AG04449 (cell line): ENCODE measurements around the gene USP40.

Source experiments
- CTCF ChIA-PET: fragments of 350-600 bp; formaldehyde crosslinking; extraction: SDS; loops from one replicate; lab custom pipeline; 2021; ENCODE audit warnings: antibody characterized with exemption; lab: Yijun Ruan, JAX
- POLR2A ChIA-PET: fragments of 400-600, 350-600 bp; formaldehyde crosslinking; extraction: SDS; loops from one replicate; lab custom pipeline; 2020; ENCODE audit warnings: antibody characterized with exemption, inconsistent platforms; lab: Yijun Ruan, JAX
- DNase-seq: peaks from one replicate; pipeline ENCODE4 v3.0.0-alpha.2; 2010; ENCODE audit warnings: low read depth, low spot score
- H3K4me3 ChIP-seq: 2 replicates; pipeline ENCODE4 v1.5.1; 2011; ENCODE audit warnings: low read depth, mild to moderate bottlenecking, control low read depth, low read length
- TF ChIP-seq, protein P1 (sequence below): IDR thresholded peaks from one replicate; pipeline ENCODE4 v1.5.1; 2011; ENCODE audit warnings: mild to moderate bottlenecking, moderate library complexity, low read length, control low read depth, inconsistent platforms; ENCODE audit not compliant: insufficient read depth; ENCODE audit errors: missing control alignments

Gene USP40, protein sequence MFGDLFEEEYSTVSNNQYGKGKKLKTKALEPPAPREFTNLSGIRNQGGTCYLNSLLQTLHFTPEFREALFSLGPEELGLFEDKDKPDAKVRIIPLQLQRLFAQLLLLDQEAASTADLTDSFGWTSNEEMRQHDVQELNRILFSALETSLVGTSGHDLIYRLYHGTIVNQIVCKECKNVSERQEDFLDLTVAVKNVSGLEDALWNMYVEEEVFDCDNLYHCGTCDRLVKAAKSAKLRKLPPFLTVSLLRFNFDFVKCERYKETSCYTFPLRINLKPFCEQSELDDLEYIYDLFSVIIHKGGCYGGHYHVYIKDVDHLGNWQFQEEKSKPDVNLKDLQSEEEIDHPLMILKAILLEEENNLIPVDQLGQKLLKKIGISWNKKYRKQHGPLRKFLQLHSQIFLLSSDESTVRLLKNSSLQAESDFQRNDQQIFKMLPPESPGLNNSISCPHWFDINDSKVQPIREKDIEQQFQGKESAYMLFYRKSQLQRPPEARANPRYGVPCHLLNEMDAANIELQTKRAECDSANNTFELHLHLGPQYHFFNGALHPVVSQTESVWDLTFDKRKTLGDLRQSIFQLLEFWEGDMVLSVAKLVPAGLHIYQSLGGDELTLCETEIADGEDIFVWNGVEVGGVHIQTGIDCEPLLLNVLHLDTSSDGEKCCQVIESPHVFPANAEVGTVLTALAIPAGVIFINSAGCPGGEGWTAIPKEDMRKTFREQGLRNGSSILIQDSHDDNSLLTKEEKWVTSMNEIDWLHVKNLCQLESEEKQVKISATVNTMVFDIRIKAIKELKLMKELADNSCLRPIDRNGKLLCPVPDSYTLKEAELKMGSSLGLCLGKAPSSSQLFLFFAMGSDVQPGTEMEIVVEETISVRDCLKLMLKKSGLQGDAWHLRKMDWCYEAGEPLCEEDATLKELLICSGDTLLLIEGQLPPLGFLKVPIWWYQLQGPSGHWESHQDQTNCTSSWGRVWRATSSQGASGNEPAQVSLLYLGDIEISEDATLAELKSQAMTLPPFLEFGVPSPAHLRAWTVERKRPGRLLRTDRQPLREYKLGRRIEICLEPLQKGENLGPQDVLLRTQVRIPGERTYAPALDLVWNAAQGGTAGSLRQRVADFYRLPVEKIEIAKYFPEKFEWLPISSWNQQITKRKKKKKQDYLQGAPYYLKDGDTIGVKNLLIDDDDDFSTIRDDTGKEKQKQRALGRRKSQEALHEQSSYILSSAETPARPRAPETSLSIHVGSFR

DNA sequence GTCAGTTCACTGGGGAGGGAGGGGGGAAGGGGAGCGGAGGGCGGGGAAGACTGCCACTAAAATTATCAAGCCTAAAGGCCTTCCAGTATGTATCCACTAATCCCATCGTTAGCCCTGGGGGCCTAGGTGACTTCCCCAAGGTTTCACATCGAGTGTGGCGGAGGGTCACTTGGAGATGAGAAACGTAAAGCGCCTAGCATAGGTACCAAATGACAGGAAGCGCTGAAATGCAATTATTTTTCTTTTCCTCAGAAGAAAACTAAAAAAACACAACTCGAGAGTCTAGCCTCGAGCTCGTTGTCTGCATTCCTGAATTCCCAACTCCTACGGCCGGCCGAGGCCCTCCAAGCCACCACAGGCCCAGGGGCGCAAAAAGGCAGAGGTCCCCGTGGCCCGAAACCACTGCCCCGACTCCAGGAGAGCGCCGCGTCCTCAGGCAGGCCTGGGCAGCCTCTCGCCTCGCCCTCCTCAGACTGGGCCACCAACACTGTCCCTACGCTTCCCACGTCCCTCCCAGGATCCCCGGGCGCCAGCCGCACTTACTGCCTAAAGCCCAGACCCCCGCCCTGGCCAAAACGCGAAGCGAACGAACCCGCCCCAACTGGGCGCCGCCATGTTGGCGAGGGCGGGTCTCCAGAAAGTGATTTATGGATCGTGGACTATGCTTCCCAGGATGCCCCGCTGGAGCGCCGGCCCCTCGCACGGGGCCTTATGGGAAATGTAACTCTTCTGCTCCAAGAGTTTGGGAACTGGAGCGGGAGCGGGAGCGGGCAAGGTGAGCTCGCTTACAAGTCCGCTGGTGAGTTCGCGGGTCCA lies at the start of gene USP40:
USP40 (minus strand) TSS at position 642 of the 816 bp plus-strand sequence. CDS start 1,228 bp downstream, outside the sequence.
- H3K4me3 ChIP-seq: peak within 1 kb of the TSS; percentile 97
- peak; percentile 68 for DNase-seq
- CTCF ChIA-PET: interaction anchor here (0.6 kb wide), 1 partner anchor 82 kb away, joined by 3 read pairs; no protein-coding TSS in a partner anchor
- TF ChIP-seq, protein P1, sequence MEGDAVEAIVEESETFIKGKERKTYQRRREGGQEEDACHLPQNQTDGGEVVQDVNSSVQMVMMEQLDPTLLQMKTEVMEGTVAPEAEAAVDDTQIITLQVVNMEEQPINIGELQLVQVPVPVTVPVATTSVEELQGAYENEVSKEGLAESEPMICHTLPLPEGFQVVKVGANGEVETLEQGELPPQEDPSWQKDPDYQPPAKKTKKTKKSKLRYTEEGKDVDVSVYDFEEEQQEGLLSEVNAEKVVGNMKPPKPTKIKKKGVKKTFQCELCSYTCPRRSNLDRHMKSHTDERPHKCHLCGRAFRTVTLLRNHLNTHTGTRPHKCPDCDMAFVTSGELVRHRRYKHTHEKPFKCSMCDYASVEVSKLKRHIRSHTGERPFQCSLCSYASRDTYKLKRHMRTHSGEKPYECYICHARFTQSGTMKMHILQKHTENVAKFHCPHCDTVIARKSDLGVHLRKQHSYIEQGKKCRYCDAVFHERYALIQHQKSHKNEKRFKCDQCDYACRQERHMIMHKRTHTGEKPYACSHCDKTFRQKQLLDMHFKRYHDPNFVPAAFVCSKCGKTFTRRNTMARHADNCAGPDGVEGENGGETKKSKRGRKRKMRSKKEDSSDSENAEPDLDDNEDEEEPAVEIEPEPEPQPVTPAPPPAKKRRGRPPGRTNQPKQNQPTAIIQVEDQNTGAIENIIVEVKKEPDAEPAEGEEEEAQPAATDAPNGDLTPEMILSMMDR: no peak
- POLR2A ChIA-PET: interaction anchor here (0.6 kb wide), 1 partner anchor 18 kb away, joined by 3 read pairs; no protein-coding TSS in a partner anchor

DNA sequence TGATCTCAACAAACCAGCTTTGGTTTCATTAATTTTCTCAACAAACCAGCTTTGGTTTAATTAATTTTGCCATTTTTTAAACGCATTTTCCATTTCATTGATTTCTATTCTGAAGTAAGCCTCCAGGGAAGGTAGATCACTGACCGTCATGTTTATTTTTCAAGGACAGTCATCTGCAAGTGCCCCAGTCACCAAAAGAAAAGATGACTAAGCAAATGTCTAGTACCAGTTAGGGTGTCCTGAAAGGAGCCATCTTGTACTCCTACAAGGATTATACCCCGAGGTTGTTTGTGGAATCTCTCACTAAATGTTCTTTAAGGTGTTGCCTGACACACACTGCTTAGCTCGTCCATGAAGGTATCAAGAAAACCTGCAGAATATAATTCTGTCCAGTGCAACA lies 44.7 kb upstream of the USP40 start:
- CTCF ChIA-PET: no interaction called here
- TF ChIP-seq, protein P1: no peak
- POLR2A ChIA-PET: no interaction called here
- no peak overlapping the region for H3K4me3 ChIP-seq
- DNase-seq: no peak

DNA sequence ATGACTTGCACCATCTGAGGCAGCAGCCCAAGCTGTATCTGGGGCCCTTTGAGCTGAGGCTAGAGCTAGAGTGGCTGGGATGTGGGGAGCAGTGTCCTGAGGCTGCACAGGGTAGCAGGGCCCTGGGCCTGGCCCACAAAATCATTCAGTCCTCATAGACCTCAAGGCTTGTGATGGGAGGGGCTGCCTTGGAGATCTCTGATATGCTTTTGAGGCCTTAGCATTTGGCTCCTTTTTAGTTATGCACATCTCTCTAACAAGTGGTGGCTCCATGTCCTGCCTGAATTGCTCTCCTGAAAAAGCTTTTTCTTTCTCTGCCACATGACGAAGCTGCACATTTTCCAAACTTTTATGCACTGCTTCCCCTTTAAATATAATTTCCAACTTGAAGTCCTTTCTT lies 39.1 kb upstream of the USP40 start:
- DNase-seq: no peak
- H3K4me3 ChIP-seq: no peak overlapping the region
- CTCF ChIA-PET: no interaction called here
- TF ChIP-seq, protein P1: no peak
- POLR2A ChIA-PET: no interaction called here

DNA sequence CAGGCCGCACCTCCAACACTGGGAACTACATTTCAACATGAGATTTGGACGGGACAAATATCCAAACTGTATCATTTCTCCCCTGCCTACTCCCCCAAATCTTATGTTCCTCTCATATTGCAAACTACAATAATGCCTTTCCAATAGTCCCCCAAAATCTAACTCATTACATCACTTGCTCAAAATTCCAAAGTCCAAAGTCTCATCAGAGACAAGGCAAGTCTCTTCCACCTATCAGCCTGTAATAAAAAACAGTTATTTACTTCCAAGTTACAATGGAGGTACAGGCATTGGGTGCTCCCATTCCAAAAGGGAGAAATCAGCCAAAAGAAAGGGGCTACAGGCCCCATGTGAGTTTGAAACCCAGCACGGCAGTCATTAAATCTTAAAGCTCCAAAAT lies 38.2 kb upstream of the USP40 start:
- TF ChIP-seq, protein P1: no peak
- ChIA-PET CTCF (no interaction called here), POLR2A (no interaction called here)
- no peak for DNase-seq
- H3K4me3 ChIP-seq: no peak overlapping the region

DNA sequence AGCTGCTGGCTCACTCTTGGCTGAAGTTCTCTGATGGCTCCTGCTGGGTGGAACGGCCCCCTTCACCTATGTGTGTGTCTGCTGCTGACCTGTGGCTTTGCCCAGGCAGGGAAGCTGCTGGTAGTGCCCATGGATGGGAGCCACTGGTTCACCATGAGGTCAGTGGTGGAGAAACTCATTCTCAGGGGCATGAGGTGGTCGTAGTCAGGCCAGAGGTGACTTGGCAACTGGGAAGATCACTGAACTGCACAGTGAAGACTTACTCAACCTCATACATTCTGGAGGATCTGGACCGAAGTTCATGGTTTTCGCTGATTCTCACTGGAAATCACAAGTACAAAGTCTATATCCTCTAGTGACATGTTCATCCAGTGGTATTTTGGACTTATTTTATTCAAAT lies 36.9 kb upstream of the USP40 start:
- ChIA-PET POLR2A (no interaction called here), CTCF (no interaction called here)
- no peak overlapping the region for H3K4me3 ChIP-seq
- no peak for DNase-seq
- TF ChIP-seq, protein P1: no peak
